IMR-90 (cell line): ENCODE measurements around the gene SLC2A8. TPM values are rescaled to one million over a fixed set of nuclear protein-coding genes. Genes with fewer than 3 reads are reported as not detected.

Experiments used
- ATAC-seq: fragments of 200-7000 bp; cut with Tn5 transposase; 2 replicates; pipeline ENCODE4 v1.9.1; 2020; ENCODE audit warnings: low read depth, mild to moderate bottlenecking, moderate library complexity
- BruUV-seq: library from RNA; stranded (reverse); fragments of 400-500 nt; replicated peaks from 2 replicates; lab custom pipeline; 2021; lab: Mats Ljungman, UMichigan
- CTCF ChIA-PET: fragments of 300-600 bp; formaldehyde crosslinking; extraction: SDS; loops from one replicate; lab custom pipeline; 2021; ENCODE audit warnings: antibody characterized with exemption; lab: Yijun Ruan, JAX
- POLR2A ChIA-PET: fragments of 300-600 bp; sonication (Branson Sonifier 250); formaldehyde crosslinking; loops from one replicate; lab custom pipeline; 2022; ENCODE audit warnings: antibody characterized with exemption; ENCODE audit not compliant: unreplicated experiment; lab: Charles Lee
- DNase-seq: peaks from one replicate; pipeline ENCODE4 v3.0.0; 2013
- H2AFZ ChIP-seq: replicated peaks from 2 replicates; pipeline ENCODE3; 2013; ENCODE audit warnings: low read length, mild to moderate bottlenecking; ENCODE audit not compliant: poor library complexity
- H2AK5ac ChIP-seq: 2 replicates; pipeline ENCODE4 v1.6.1; 2013; ENCODE audit warnings: low read depth, low read length, inconsistent platforms
- H2AK9ac ChIP-seq: replicated peaks from 2 replicates; pipeline ENCODE3; 2013; ENCODE audit warnings: mild to moderate bottlenecking, low read depth, low read length, moderate library complexity; ENCODE audit not compliant: poor library complexity
- H2BK120ac ChIP-seq: 2 replicates; pipeline ENCODE4 v1.6.1; 2013; ENCODE audit warnings: low read depth, low read length, inconsistent platforms
- H2BK15ac ChIP-seq: 3 replicates; pipeline ENCODE4 v1.6.1; 2013; ENCODE audit warnings: low read depth, low read length, inconsistent platforms
- H2BK20ac ChIP-seq: 2 replicates; pipeline ENCODE4 v1.6.1; 2013; ENCODE audit warnings: low read depth, mild to moderate bottlenecking, inconsistent platforms, low read length, moderate library complexity
- H2BK5ac ChIP-seq: 2 replicates; pipeline ENCODE4 v1.6.1; 2013; ENCODE audit warnings: mild to moderate bottlenecking, low read depth, low read length, inconsistent platforms; ENCODE audit not compliant: poor library complexity, severe bottlenecking
- H3K14ac ChIP-seq: replicated peaks from 2 replicates; pipeline ENCODE4 v1.6.1; 2013; ENCODE audit warnings: low read depth, low read length, inconsistent platforms
- H3K18ac ChIP-seq: 2 replicates; pipeline ENCODE4 v1.6.1; 2013; ENCODE audit warnings: low read depth, low read length, control low read depth
- H3K23ac ChIP-seq: 2 replicates; pipeline ENCODE4 v1.6.1; 2013; ENCODE audit warnings: low read depth, low read length, inconsistent platforms
- H3K27ac ChIP-seq: 2 replicates; pipeline ENCODE4 v1.5.1; 2013; ENCODE audit warnings: mild to moderate bottlenecking, control low read depth, low read length; ENCODE audit not compliant: insufficient read depth
- H3K27me3 ChIP-seq: 2 replicates; pipeline ENCODE4 v1.6.1; 2013; ENCODE audit warnings: low read length; ENCODE audit not compliant: control insufficient read depth, insufficient read depth
- H3K36me3 ChIP-seq: 2 replicates; pipeline ENCODE4 v1.6.1; 2013; ENCODE audit warnings: low read length, mixed read lengths; ENCODE audit not compliant: control insufficient read depth, insufficient read depth
- H3K4ac ChIP-seq: 2 replicates; pipeline ENCODE4 v1.6.1; 2013; ENCODE audit warnings: low read depth, low read length, inconsistent platforms
- H3K4me1 ChIP-seq: 2 replicates; pipeline ENCODE4 v1.6.1; 2013; ENCODE audit warnings: low read length, mixed read lengths; ENCODE audit not compliant: control insufficient read depth, insufficient read depth
- H3K4me2 ChIP-seq: 2 replicates; pipeline ENCODE4 v1.6.1; 2013; ENCODE audit warnings: low read depth, mild to moderate bottlenecking, control low read depth, low read length, moderate library complexity
- H3K4me3 ChIP-seq: 2 replicates; pipeline ENCODE4 v1.5.1; 2013; ENCODE audit warnings: low read depth, mild to moderate bottlenecking, control low read depth, low read length, moderate library complexity; ENCODE audit not compliant: insufficient read depth
- H3K56ac ChIP-seq: 2 replicates; pipeline ENCODE4 v1.6.1; 2013; ENCODE audit warnings: low read length, inconsistent platforms; ENCODE audit not compliant: insufficient read depth; ENCODE audit errors: extremely low read depth
- H3K79me1 ChIP-seq, 2 experiments: 2 replicates each; pipeline ENCODE4 v1.6.1; 2013; ENCODE audit warnings: low read length in 2 of 2, inconsistent platforms in 1 of 2, low read depth in 1 of 2
- H3K9ac ChIP-seq: 2 replicates; pipeline ENCODE4 v1.6.1; 2013; ENCODE audit warnings: low read depth, low read length, control low read depth
- H3K9me1 ChIP-seq: 2 replicates; pipeline ENCODE4 v1.6.1; 2013; ENCODE audit warnings: low read length, inconsistent platforms; ENCODE audit not compliant: insufficient read depth
- H3K9me3 ChIP-seq: 2 replicates; pipeline ENCODE4 v1.6.1; 2013; ENCODE audit warnings: low read length; ENCODE audit not compliant: control insufficient read depth, insufficient read depth
- H4K20me1 ChIP-seq: 2 replicates; pipeline ENCODE4 v1.6.1; 2013; ENCODE audit warnings: low read length, inconsistent platforms; ENCODE audit not compliant: insufficient read depth
- H4K5ac ChIP-seq: 2 replicates; pipeline ENCODE4 v1.6.1; 2013; ENCODE audit warnings: mild to moderate bottlenecking, low read depth, low read length, control low read depth
- H4K8ac ChIP-seq, 2 experiments: 2 replicates each; pipeline ENCODE4 v1.6.1; 2013; ENCODE audit warnings: low read depth in 2 of 2, low read length in 2 of 2, control low read depth in 1 of 2, inconsistent platforms in 1 of 2
- H4K91ac ChIP-seq: 2 replicates; pipeline ENCODE4 v1.6.1; 2013; ENCODE audit warnings: low read depth, low read length, inconsistent platforms; ENCODE audit not compliant: insufficient read depth
- CHD1 ChIP-seq: IDR thresholded peaks from 2 replicates; pipeline ENCODE4 v1.6.1; 2012; ENCODE audit warnings: low read depth, low read length, improper control_type of control experiment
- RCOR1 ChIP-seq: IDR thresholded peaks from 2 replicates; pipeline ENCODE4 v1.6.1; 2012; ENCODE audit warnings: mild to moderate bottlenecking, low read length, improper control_type of control experiment; ENCODE audit not compliant: insufficient replicate concordance
- WGBS, 2 experiments: methylation state at CpG; one replicate each; pipeline versions ENCODE4 v1.1.5 to v1.1.7; 2013; ENCODE audit warnings: missing lambda C conversion rate in 2 of 2; ENCODE audit not compliant: insufficient read length in 1 of 2; ENCODE audit errors: extremely low coverage in 2 of 2; 5-methylcytosine and 5-hydroxymethylcytosine counted together
- dilution Hi-C: fragments of 300-500 bp; cut with HindIII; formaldehyde crosslinking; loops from one replicate; pipeline ENCODE4 v1.14.3; 2018; ENCODE audit warnings: low sequenced_read_pairs; ENCODE audit not compliant: unreplicated experiment
- in situ Hi-C: fragments of 300-500 bp; cut with MboI; formaldehyde crosslinking; loops from 3 replicates; pipeline ENCODE4 v1.14.3; 2019; ENCODE audit warnings: low sequenced_read_pairs, inconsistent platforms, mixed read lengths
- intact Hi-C: fragments of 100-400 bp; cut with micrococcal nuclease; formaldehyde crosslinking; loops from 2 replicates; pipeline ENCODE4 v1.10.0; 2022
- polyA plus RNA-seq, 3 experiments: library from polyadenylated mRNA; depleted of rRNA; stranded (reverse); fragments of >200 nt; gene quantifications; 2 replicates each; pipeline ENCODE4 v1.2.3, GENCODE V29; 2012; ENCODE audit warnings: low replicate concordance in 1 of 3
- total RNA-seq: library from RNA; depleted of rRNA; stranded (reverse); fragments of >200 nt; gene quantifications from 2 replicates; pipeline ENCODE4 v1.2.3, GENCODE V29; 2012
- TF ChIP-seq, protein P1 (sequence below): fragments of 150-350 bp; IDR thresholded peaks from 2 replicates; pipeline ENCODE4 v1.6.1; 2017; ENCODE audit warnings: mild to moderate bottlenecking, antibody characterized with exemption, low read length, low read depth
- TF ChIP-seq, protein P2 (sequence below): fragments of 150-350 bp; IDR thresholded peaks from 2 replicates; pipeline ENCODE4 v1.6.1; 2016; ENCODE audit warnings: low read depth, mild to moderate bottlenecking, low read length, moderate library complexity, borderline replicate concordance

SLC2A8 gene
- total and polyA plus RNA-seq, 2 of the 4 experiments (the other 2 are of a cell fraction) = 9.0 to 12.0 TPM

DNA sequence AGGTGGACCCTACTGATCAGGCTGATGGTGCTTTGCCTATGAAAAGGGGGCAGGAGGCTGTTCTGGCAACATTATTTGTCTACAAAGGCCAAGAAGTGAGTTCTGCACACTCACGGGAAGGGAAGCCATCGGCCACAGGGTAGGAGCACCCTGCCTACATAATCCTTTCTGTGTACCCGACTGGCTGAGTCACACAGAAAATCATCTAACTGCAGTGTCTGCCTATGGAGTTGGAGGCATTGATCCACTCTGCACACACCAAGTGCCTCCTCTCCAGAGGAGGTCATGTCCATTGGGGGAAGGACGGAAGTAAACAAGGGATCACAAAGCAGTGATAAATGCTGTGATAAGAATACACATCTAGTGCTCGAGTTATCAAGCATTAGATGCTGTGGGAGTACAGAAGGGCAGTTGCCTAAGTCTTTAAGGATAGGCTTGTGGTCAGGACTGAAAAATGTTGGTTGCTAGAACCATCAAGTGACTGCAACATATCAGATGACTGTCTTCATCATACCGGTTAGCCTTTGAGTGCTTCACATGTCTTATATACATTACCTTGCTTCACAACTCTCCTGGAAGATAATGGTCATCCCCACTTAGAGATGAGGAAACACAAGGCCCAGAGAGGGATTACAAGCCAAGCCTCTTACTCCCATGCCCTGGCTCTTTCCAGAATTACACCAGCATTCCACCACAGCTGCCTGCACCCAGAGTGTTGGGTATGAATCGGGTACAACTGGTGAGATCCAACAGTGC, 1.3 kb upstream of the SLC2A8 start:
- no peak overlapping the region for H4K8ac ChIP-seq
- no peak overlapping the region for H3K4ac ChIP-seq
- no peak overlapping the region for H4K91ac ChIP-seq
- 67% methylated on average over 1 of the region's 7 CpGs; no CpG with 5 or more reads in 1 of the 2 experiments for WGBS, 2 experiments
- no peak overlapping the region for H3K14ac ChIP-seq
- H3K18ac ChIP-seq = no peak overlapping the region
- H4K20me1 ChIP-seq = peaks cover 6% of the 10 kb centered on the region; the same call in 1 of the 2 replicates
- dilution Hi-C loops (no loop called here), intact Hi-C loops (loop anchor here (2.0 to 10.0 kb wide), 2 partner anchors 111 to 179 kb away; no protein-coding TSS in a partner anchor), in situ Hi-C loops (loop anchor here (5.0 to 25.0 kb wide), 2 partner anchors 178 to 458 kb away; no protein-coding TSS in a partner anchor)
- BruUV-seq = no TSS peak
- no peak overlapping the region for H2AK5ac ChIP-seq
- TF ChIP-seq, protein P1, sequence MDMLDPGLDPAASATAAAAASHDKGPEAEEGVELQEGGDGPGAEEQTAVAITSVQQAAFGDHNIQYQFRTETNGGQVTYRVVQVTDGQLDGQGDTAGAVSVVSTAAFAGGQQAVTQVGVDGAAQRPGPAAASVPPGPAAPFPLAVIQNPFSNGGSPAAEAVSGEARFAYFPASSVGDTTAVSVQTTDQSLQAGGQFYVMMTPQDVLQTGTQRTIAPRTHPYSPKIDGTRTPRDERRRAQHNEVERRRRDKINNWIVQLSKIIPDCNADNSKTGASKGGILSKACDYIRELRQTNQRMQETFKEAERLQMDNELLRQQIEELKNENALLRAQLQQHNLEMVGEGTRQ = no peak
- no peak for TF ChIP-seq RCOR1
- no peak for TF ChIP-seq CHD1
- TF ChIP-seq, protein P2, sequence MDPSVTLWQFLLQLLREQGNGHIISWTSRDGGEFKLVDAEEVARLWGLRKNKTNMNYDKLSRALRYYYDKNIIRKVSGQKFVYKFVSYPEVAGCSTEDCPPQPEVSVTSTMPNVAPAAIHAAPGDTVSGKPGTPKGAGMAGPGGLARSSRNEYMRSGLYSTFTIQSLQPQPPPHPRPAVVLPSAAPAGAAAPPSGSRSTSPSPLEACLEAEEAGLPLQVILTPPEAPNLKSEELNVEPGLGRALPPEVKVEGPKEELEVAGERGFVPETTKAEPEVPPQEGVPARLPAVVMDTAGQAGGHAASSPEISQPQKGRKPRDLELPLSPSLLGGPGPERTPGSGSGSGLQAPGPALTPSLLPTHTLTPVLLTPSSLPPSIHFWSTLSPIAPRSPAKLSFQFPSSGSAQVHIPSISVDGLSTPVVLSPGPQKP = no peak
- H3K9me1 ChIP-seq = peaks cover 8% of the 10 kb centered on the region
- 0 out of 2 replicates have a peak, but pooled peaks cover 1% of the 10 kb centered on the region for H3K36me3 ChIP-seq
- H2BK5ac ChIP-seq = no peak overlapping the region
- no peak overlapping the region for H2BK120ac ChIP-seq
- no peak overlapping the region for H3K4me3 ChIP-seq
- ATAC-seq = no peak
- peak overlapping the region; percentile 94 for H2AFZ ChIP-seq
- H3K4me1 ChIP-seq = peaks cover 2% of the 10 kb centered on the region; the same call in 1 of the 2 replicates
- DNase-seq = no peak
- no peak overlapping the region for H3K56ac ChIP-seq
- H3K27ac ChIP-seq = no peak overlapping the region
- ChIA-PET CTCF (no interaction called here), POLR2A (no interaction called here)
- H3K79me1 ChIP-seq = peaks cover 0 to 13% of the 10 kb centered on the region in 2 experiments; a peak in 2 of 4 replicates
- H2AK9ac ChIP-seq = no peak overlapping the region
- no peaks in the 10 kb centered on the region for H3K9me3 ChIP-seq
- no peak overlapping the region for H4K5ac ChIP-seq
- H3K27me3 ChIP-seq = peaks cover 5% of the 10 kb centered on the region; the same call in 1 of the 2 replicates
- no peak overlapping the region for H3K23ac ChIP-seq
- H3K9ac ChIP-seq = no peak overlapping the region
- no peak overlapping the region for H2BK15ac ChIP-seq
- H2BK20ac ChIP-seq = no peak overlapping the region
- H3K4me2 ChIP-seq = no peak overlapping the region
